HG03558 (cell line): ENCODE results near the gene DLGAP4.
"Not testable (repeated sequence)": the region's sequence is repeated elsewhere in the genome, so short reads cannot be mapped to it uniquely, and the experiment has no call there.

ENCODE experiments used
- ATAC-seq: cut with Tn5 transposase; IDR thresholded peaks from one replicate; pipeline ENCODE4 v1.9.1; 2021; ENCODE audit warnings: moderate number of reproducible peaks; ENCODE audit not compliant: unreplicated experiment; ENCODE audit errors: extremely low read depth

Gene DLGAP4

GRCh38 chr20:36370991-36371790 is 65.1 kb downstream of the DLGAP4 start:
- no peak for ATAC-seq

- no peak for ATAC-seq
These were observed 66.5 kb downstream of the DLGAP4 start for GRCh38 chr20:36372666-36373065.

GRCh38 chr20:36373089-36373488 is 67.0 kb downstream of the DLGAP4 start:
- ATAC-seq = no peak

- ATAC-seq = no peak
These were observed 68.9 kb downstream of the DLGAP4 start for GRCh38 chr20:36374995-36375394.

GRCh38 chr20:36377348-36378326 is 71.5 kb downstream of the DLGAP4 start:
- no peak for ATAC-seq

- ATAC-seq = no peak
These were observed 72.5 kb downstream of the DLGAP4 start for GRCh38 chr20:36378686-36379085.

- not testable (repeated sequence) for ATAC-seq
These were observed 73.8 kb downstream of the DLGAP4 start for GRCh38 chr20:36379914-36380313.

GRCh38 chr20:36384022-36384619 is 78.0 kb downstream of the DLGAP4 start:
- no peak for ATAC-seq

- no peak for ATAC-seq
These were observed 79.4 kb downstream of the DLGAP4 start for GRCh38 chr20:36385503-36385902.

GRCh38 chr20:36386236-36386635 is 80.1 kb downstream of the DLGAP4 start:
- no peak for ATAC-seq

GRCh38 chr20:36390269-36390668 is 84.1 kb downstream of the DLGAP4 start:
- ATAC-seq = no peak

GRCh38 chr20:36390719-36391415 is 84.7 kb downstream of the DLGAP4 start:
- ATAC-seq = no peak

GRCh38 chr20:36391456-36391855 is 85.3 kb downstream of the DLGAP4 start:
- ATAC-seq = no peak

GRCh38 chr20:36391955-36392354 is 85.8 kb downstream of the DLGAP4 start:
- ATAC-seq = no peak

GRCh38 chr20:36392989-36393388 is 86.8 kb downstream of the DLGAP4 start:
- no peak for ATAC-seq

GRCh38 chr20:36394340-36394965 is 88.3 kb downstream of the DLGAP4 start:
- ATAC-seq = no peak

GRCh38 chr20:36396340-36396739 is 90.2 kb downstream of the DLGAP4 start:
- ATAC-seq = no peak

GRCh38 chr20:36396847-36397630 is 90.9 kb downstream of the DLGAP4 start:
- ATAC-seq = no peak

- no peak for ATAC-seq
These were observed 92.4 kb downstream of the DLGAP4 start for GRCh38 chr20:36398515-36398914.
